Measurements from ENCODE around the gene BCKDK. TPM values are rescaled to one million over a fixed set of nuclear protein-coding genes. Genes with fewer than 3 reads are reported as not detected.

BCKDK gene
- total RNA-seq, 1 experiment from 2014 or later = 57.0 TPM

DNA sequence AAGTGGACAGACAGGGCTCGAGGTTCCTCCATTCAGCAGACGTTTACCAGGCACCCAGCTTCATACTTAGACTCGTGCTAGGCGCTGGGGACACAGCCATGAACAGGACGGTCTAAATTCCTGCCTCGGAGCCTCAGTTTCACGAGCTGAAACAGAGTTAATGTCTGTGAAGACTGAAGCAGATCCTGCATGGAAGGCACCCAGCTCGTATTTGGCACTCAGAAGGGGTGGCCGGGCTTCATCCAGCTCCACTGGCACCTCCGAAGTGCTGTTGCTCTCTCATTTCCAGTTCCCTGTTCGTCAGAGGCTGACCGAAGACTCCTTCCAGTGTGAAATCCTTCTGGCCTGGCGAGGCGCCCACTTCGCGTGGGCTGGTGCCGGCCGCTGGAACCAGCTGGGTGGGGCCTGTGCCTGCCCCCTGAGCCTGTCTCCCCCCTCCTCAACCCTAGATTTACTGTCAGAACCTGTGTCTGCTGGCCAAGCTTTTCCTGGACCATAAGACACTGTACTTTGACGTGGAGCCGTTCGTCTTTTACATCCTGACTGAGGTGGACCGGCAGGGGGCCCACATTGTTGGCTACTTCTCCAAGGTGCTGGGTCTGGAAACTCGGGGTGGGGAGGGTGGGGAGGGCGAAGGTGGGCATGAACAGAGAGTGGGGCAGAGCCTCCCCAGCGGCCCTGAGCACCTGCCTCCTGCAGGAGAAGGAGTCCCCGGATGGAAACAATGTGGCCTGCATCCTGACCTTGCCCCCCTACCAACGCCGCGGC is 21.6 kb downstream of the BCKDK start:
- Histone ChIP-seq H3K4me2 (ENCODE audit: insufficient read depth, insufficient read length, low read length) (no peak overlapping the region), H3T11ph (ENCODE audit: low read length) (no peak overlapping the region), H2BK20ac (ENCODE audit: low read depth, low read length, poor library complexity, severe bottlenecking) (no peak overlapping the region), H2BK5ac (ENCODE audit: insufficient read length, low read length) (no peak overlapping the region), H3K9me3 (ENCODE audit: control insufficient read depth, low read depth, low read length) (no peaks in the 10 kb centered on the region), H2BK120ac (ENCODE audit: low read depth, low read length, poor library complexity, severe bottlenecking) (no peak overlapping the region), H2BK12ac (ENCODE audit: insufficient read length, low read depth, low read length) (no peak overlapping the region), H3K23ac (ENCODE audit: insufficient read length, low read depth, low read length) (no peak overlapping the region), H4K5ac (ENCODE audit: insufficient read length, low read depth, low read length) (no peak overlapping the region), H4K91ac (ENCODE audit: insufficient read length, low read depth, low read length) (no peak overlapping the region), H3K79me2 (ENCODE audit: insufficient read depth, low read length) (peaks cover 4% of the 10 kb centered on the region; the same call in 1 of the 2 replicates), H3K18ac (ENCODE audit: insufficient read length, low read depth, low read length) (no peak overlapping the region), H3K27ac (ENCODE audit: insufficient read length, low read depth, low read length) (no peak overlapping the region), H2AFZ (ENCODE audit: low read length) (no peak overlapping the region), H3K4ac (ENCODE audit: low read depth, low read length) (no peak overlapping the region), H3K23me2 (ENCODE audit: insufficient read length, low read depth, low read length, poor library complexity, severe bottlenecking) (peaks cover 5% of the 10 kb centered on the region), H4K8ac (replicated peaks; ENCODE audit: insufficient read length, low read depth, low read length) (no peak overlapping the region), H3K14ac (ENCODE audit: insufficient read depth, low read length) (no peak overlapping the region; the same call in 1 of the 2 replicates), H2BK15ac (ENCODE audit: low read depth, low read length) (no peak overlapping the region), H3K27me3 (ENCODE audit: insufficient read depth, low read length) (no peaks in the 10 kb centered on the region), H3K79me1 (ENCODE audit: insufficient read depth, low read depth, low read length, poor library complexity, severe bottlenecking) (peaks cover 5% of the 10 kb centered on the region), H3K56ac (ENCODE audit: insufficient read length, low read depth, low read length) (no peak overlapping the region), H2AK5ac (ENCODE audit: insufficient read length, low read length) (no peak overlapping the region), H3K9ac (ENCODE audit: extremely low read depth, insufficient read length, low read length) (no peak overlapping the region), H4K20me1 (ENCODE audit: control insufficient read depth, insufficient read depth, insufficient read length) (no peaks in the 10 kb centered on the region), H3K4me1 (ENCODE audit: insufficient read depth, low read length) (peaks cover 15% of the 10 kb centered on the region; the same call in 1 of the 2 replicates)
- Mint-ChIP-seq H3K4me3 (no peak overlapping the region), H3K27me3 (ENCODE audit: low read depth) (no peaks in the 10 kb centered on the region), H3K9me3 (no peaks in the 10 kb centered on the region), H3K27ac (peak overlapping the region in 2 of 3 experiments; percentile 76 to 90; a peak in 2 of 7 replicates), H3K4me1 (peaks cover 38 to 41% of the 10 kb centered on the region in 2 experiments), H3K36me3 (ENCODE audit: insufficient read depth in 1 of 3, low read depth in 3 of 3) (peaks cover 29 to 50% (median 45%) of the 10 kb centered on the region in 3 experiments)
- no peak for DNase-seq
- WGBS (ENCODE audit: extremely low coverage, insufficient read length, low lambda C conversion rate) = no CpG with 5 or more reads among the region's 29 CpGs
- TF ChIP-seq, protein P1, sequence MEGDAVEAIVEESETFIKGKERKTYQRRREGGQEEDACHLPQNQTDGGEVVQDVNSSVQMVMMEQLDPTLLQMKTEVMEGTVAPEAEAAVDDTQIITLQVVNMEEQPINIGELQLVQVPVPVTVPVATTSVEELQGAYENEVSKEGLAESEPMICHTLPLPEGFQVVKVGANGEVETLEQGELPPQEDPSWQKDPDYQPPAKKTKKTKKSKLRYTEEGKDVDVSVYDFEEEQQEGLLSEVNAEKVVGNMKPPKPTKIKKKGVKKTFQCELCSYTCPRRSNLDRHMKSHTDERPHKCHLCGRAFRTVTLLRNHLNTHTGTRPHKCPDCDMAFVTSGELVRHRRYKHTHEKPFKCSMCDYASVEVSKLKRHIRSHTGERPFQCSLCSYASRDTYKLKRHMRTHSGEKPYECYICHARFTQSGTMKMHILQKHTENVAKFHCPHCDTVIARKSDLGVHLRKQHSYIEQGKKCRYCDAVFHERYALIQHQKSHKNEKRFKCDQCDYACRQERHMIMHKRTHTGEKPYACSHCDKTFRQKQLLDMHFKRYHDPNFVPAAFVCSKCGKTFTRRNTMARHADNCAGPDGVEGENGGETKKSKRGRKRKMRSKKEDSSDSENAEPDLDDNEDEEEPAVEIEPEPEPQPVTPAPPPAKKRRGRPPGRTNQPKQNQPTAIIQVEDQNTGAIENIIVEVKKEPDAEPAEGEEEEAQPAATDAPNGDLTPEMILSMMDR (conservative IDR thresholded peaks at IDR 0.05) = no peak

Data from H9 (cell line).